ENCODE data around the gene LRIG1.

DNA sequence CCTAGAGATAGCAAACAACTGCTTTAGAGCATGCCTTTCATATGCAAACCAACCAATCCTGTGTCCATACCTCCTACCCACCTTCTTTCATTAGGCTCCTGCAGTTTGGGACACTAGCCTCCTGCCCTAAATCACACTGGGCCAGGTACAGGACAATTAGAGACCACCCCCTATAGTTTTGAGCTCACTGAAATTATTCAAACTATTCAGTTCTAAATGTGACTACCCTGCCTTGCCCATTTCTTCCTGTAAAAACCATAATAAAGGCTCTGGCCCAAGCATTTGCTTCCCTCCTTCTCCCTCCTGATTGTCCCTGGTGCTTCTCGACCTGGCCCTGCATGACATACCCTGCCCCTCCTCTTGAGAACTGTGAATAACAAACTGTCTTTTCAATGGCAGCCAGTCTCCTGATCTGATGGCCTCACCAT is 31.4 kb upstream of the LRIG1 start:
- TF ChIP-seq PPARA (CRISPR knock-in tag; IDR thresholded peaks at IDR 0.05; ENCODE audit: borderline replicate concordance) (no peak), CSDC2 (CRISPR knock-in tag; IDR thresholded peaks at IDR 0.05) (no peak), ARNTL (CRISPR knock-in tag; IDR thresholded peaks at IDR 0.05; ENCODE audit: borderline replicate concordance, low read depth) (no peak), ZFP30 (CRISPR knock-in tag; IDR thresholded peaks at IDR 0.05) (no peak), SNAI2 (CRISPR knock-in tag; IDR thresholded peaks at IDR 0.05) (no peak), ZFP3 (CRISPR knock-in tag; IDR thresholded peaks at IDR 0.05) (no peak)
- TF ChIP-seq, protein P1, sequence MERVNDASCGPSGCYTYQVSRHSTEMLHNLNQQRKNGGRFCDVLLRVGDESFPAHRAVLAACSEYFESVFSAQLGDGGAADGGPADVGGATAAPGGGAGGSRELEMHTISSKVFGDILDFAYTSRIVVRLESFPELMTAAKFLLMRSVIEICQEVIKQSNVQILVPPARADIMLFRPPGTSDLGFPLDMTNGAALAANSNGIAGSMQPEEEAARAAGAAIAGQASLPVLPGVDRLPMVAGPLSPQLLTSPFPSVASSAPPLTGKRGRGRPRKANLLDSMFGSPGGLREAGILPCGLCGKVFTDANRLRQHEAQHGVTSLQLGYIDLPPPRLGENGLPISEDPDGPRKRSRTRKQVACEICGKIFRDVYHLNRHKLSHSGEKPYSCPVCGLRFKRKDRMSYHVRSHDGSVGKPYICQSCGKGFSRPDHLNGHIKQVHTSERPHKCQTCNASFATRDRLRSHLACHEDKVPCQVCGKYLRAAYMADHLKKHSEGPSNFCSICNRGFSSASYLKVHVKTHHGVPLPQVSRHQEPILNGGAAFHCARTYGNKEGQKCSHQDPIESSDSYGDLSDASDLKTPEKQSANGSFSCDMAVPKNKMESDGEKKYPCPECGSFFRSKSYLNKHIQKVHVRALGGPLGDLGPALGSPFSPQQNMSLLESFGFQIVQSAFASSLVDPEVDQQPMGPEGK (CRISPR knock-in tag; IDR thresholded peaks at IDR 0.05; ENCODE audit: borderline replicate concordance): no peak
